Thyroid gland (tissue), 4 donors: ENCODE data around the gene TBATA.

Experiments
- POLR2A ChIP-seq, 2 donors: fragments of 450-650 bp; IDR thresholded peaks; one replicate each; pipeline ENCODE4 v1.6.1; 2017; ENCODE audit warnings: antibody characterized with exemption in 2 of 2, mild to moderate bottlenecking in 2 of 2, moderate library complexity in 1 of 2
- TF ChIP-seq, protein P1 (sequence below), 6 experiments: fragments of 200-600 bp in 3 of 6; fragments of 450-650 bp in 3 of 6; sonication (generic) in 3 of 6; IDR thresholded peaks; one replicate each; pipeline ENCODE4 v1.5.1; 2016 to 2019; ENCODE audit warnings: antibody characterized with exemption in 6 of 6, mild to moderate bottlenecking in 2 of 6, inconsistent platforms in 1 of 6, moderate library complexity in 1 of 6

DNA sequence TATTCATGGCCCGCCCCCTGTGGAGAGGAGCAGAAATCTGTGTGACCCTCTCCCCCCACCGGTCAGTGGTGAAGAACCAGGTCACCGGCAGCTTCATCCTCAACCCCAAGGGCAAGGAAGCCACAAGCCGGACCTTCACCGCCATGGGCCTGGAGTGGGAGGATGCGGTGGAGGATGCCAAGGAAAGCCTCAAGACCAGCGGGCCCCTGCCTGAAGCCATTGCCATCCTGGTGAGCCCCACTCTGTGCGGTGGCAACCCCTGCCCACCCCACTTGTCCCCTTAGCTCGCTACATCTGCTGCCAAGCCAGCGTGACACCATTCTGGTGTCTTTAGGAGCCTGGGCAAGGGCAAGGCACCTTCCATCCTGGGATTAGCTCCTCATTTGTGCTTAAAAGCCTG, 35.4 kb downstream of the TBATA start:
- TF ChIP-seq, protein P1, sequence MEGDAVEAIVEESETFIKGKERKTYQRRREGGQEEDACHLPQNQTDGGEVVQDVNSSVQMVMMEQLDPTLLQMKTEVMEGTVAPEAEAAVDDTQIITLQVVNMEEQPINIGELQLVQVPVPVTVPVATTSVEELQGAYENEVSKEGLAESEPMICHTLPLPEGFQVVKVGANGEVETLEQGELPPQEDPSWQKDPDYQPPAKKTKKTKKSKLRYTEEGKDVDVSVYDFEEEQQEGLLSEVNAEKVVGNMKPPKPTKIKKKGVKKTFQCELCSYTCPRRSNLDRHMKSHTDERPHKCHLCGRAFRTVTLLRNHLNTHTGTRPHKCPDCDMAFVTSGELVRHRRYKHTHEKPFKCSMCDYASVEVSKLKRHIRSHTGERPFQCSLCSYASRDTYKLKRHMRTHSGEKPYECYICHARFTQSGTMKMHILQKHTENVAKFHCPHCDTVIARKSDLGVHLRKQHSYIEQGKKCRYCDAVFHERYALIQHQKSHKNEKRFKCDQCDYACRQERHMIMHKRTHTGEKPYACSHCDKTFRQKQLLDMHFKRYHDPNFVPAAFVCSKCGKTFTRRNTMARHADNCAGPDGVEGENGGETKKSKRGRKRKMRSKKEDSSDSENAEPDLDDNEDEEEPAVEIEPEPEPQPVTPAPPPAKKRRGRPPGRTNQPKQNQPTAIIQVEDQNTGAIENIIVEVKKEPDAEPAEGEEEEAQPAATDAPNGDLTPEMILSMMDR (IDR thresholded peaks at IDR 0.05) = no peak
- no peak for TF ChIP-seq POLR2A (IDR thresholded peaks at IDR 0.05)
